Activated T-cell treated with anti-CD3 and anti-CD28 coated beads, Interleukin-2, amount 50 U/mL, for 24 hours (primary cell): ENCODE results near the gene MMP15.
"Not testable (repeated sequence)": the region's sequence is repeated elsewhere in the genome, so short reads cannot be mapped to it uniquely, and the experiment has no call there.

Experiments used
- DNase-seq: peaks from one replicate; pipeline ENCODE4 v3.0.0-alpha.2; 2020
- H3K27ac Mint-ChIP-seq: 2 replicates; pipeline ENCODE4 v1.8.0; 2020; ENCODE audit warnings: mild to moderate bottlenecking, mixed read lengths
- H3K27me3 Mint-ChIP-seq: 2 replicates; pipeline ENCODE4 v1.8.0; 2020; ENCODE audit warnings: mixed read lengths
- H3K36me3 Mint-ChIP-seq: 2 replicates; pipeline ENCODE4 v1.8.0; 2020; ENCODE audit warnings: low read depth, mixed read lengths
- H3K4me1 Mint-ChIP-seq: 2 replicates; pipeline ENCODE4 v1.8.0; 2020; ENCODE audit warnings: low read depth, mixed read lengths
- H3K4me3 Mint-ChIP-seq: 2 replicates; pipeline ENCODE4 v1.8.0; 2020; ENCODE audit warnings: mild to moderate bottlenecking, moderate library complexity, mixed read lengths
- H3K9me3 Mint-ChIP-seq: 2 replicates; pipeline ENCODE4 v1.8.0; 2020; ENCODE audit warnings: mixed read lengths

Gene MMP15

DNA sequence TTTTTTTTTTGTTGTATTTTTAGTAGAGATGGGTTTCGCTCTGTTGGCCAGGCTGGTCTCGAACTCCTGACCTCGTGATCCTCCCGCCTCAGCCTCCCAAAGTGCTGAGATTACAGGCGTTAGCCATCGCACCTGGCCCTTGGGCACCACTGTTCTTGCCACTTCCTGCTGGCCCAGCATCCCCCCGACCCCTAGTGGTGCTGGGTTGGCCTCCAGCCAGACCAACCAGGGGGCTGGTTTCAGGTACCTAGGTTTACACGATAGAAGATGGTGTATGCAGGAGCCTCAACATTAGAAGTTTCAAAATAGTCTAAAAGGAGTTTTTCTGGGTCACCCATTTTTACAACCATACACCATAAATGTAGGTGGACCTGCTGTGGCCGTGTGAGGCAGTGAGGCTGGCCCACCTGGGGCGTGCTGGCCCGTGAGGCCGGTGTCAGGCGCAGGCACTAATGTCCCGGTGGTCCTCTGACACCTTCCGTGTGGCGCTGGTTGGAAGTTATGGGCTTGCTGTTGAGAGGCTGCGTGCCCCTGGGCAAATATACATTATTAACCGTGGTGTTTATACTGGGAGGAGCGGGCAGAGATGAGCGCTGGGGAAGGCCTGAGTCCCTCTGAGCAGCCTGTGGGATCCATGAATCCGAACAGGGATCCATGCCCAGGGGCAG lies 60.2 kb downstream of the MMP15 start:
- Mint-ChIP-seq H3K4me1 (no peaks in the 10 kb centered on the region), H3K27me3 (no peaks in the 10 kb centered on the region), H3K36me3 (no peaks in the 10 kb centered on the region), H3K27ac (no peak overlapping the region), H3K4me3 (no peak overlapping the region), H3K9me3 (no peaks in the 10 kb centered on the region)
- DNase-seq: no peak

- Mint-ChIP-seq H3K27ac (no peak overlapping the region), H3K4me1 (no peaks in the 10 kb centered on the region), H3K4me3 (no peak overlapping the region), H3K36me3 (no peaks in the 10 kb centered on the region), H3K27me3 (no peaks in the 10 kb centered on the region), H3K9me3 (no peaks in the 10 kb centered on the region)
- DNase-seq: no peak
Measured at GRCh38 chr16:58086381-58087208, 61.0 kb downstream of the MMP15 start.

DNA sequence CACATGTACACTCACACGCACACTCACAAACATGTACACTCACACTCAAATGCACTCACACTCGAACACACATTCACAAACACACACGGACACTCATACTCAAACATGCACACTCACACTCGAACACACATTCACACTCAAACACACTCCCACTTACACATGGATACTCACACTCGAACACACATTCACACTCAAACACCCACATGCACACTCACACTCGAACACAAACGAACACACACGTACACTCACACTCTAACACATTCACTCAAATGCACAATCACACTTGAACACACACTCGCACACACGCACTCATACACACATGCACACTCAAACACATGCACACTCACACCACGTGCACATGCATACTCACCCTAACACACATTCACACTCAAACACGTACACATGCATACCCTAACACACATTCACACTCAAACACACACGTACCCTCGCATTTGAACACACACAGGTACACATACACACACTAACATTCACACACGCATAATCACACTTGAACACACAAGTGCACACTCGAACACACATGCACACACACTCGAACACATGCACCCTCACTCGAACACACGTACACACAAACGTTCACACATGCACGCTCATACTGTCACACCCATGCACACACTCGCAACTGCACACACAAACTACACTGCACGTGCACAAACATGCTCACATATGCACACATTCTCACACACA lies 61.8 kb downstream of the MMP15 start:
- no peaks in the 10 kb centered on the region for H3K27me3 Mint-ChIP-seq
- no peaks in the 10 kb centered on the region for H3K9me3 Mint-ChIP-seq
- no peaks in the 10 kb centered on the region for H3K36me3 Mint-ChIP-seq
- no peak overlapping the region for H3K4me3 Mint-ChIP-seq
- H3K27ac Mint-ChIP-seq: no peak overlapping the region
- no peaks in the 10 kb centered on the region for H3K4me1 Mint-ChIP-seq
- no peak for DNase-seq

DNA sequence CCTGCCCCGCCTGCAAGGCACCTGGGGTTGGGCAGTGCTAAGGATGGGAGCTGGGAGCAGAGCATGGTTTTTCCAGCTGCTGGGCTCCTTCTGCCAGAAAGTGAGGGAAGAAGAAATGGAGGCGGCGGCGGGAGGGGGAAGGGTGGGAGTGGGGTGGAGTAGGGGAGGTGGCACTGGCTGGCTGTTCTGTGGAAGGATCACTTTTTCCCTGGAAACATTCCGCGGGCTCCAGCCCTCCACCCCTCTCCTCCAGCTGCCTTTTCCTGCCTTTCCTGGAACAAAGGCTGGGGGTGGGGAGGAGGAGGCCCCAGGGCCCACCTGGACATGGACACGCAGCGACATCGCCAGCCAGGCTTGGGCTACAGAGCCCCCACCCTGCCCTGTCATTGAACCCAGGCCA lies 62.5 kb downstream of the MMP15 start:
- H3K27me3 Mint-ChIP-seq: no peaks in the 10 kb centered on the region
- DNase-seq: no peak
- H3K9me3 Mint-ChIP-seq: no peaks in the 10 kb centered on the region
- H3K27ac Mint-ChIP-seq: no peak overlapping the region
- H3K36me3 Mint-ChIP-seq: no peaks in the 10 kb centered on the region
- no peaks in the 10 kb centered on the region for H3K4me1 Mint-ChIP-seq
- H3K4me3 Mint-ChIP-seq: no peak overlapping the region

- H3K27ac Mint-ChIP-seq, H3K27me3 Mint-ChIP-seq, H3K9me3 Mint-ChIP-seq, H3K36me3 Mint-ChIP-seq, H3K4me3 Mint-ChIP-seq, DNase-seq, H3K4me1 Mint-ChIP-seq: not testable (repeated sequence)
Measured at GRCh38 chr16:58090396-58090795, 64.8 kb downstream of the MMP15 start.

DNA sequence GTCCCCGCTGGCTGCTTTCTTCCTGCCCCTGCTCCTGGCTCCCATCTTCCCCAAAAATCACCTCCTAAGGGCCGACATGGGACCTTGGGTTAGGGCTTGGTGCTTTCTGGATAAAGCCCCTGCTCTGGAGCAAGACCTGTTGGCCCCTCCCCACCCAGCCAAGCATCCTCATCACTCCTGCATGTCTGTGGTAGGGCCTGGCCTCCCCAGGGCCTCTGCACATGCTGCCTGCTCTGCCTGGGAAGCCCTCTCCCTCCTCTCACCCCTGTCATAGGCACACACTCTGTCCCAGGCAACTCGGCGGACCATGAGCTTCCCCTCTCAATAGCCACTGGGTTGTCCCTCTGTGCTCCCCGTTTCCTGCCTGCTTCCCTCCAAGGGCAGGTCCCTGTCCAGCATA lies 68.5 kb downstream of the MMP15 start:
- Mint-ChIP-seq H3K4me3 (no peak overlapping the region), H3K36me3 (no peaks in the 10 kb centered on the region), H3K27me3 (no peaks in the 10 kb centered on the region), H3K9me3 (no peaks in the 10 kb centered on the region), H3K4me1 (no peaks in the 10 kb centered on the region), H3K27ac (no peak overlapping the region)
- no peak for DNase-seq

GRCh38 chr16:58094791-58095574 lies 69.4 kb downstream of the MMP15 start:
- Mint-ChIP-seq H3K36me3 (no peaks in the 10 kb centered on the region), H3K27me3 (no peaks in the 10 kb centered on the region), H3K4me3 (no peak overlapping the region), H3K9me3 (no peaks in the 10 kb centered on the region), H3K27ac (no peak overlapping the region), H3K4me1 (no peaks in the 10 kb centered on the region)
- no peak for DNase-seq

DNA sequence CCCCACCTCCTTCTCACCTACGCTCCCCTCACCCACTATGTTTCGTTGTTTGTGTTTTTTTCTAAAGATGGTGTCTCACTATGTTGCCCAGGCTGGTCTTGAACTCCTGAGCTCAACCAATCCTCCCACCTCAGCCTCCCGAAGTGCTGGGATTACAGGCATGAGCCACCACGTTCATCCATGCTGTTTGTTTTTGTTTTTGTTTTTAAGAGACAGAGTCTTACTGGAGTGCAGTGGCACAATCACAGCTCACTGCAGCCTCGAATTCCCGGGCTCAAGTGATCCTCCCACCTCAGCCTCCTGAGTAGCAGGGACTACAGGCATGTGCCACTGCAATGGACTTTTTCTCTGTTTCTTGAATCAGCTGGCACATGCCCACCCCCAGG lies 70.0 kb downstream of the MMP15 start:
- H3K4me3 Mint-ChIP-seq, H3K9me3 Mint-ChIP-seq, H3K36me3 Mint-ChIP-seq, H3K27me3 Mint-ChIP-seq, DNase-seq, H3K4me1 Mint-ChIP-seq, H3K27ac Mint-ChIP-seq: not testable (repeated sequence)

DNA sequence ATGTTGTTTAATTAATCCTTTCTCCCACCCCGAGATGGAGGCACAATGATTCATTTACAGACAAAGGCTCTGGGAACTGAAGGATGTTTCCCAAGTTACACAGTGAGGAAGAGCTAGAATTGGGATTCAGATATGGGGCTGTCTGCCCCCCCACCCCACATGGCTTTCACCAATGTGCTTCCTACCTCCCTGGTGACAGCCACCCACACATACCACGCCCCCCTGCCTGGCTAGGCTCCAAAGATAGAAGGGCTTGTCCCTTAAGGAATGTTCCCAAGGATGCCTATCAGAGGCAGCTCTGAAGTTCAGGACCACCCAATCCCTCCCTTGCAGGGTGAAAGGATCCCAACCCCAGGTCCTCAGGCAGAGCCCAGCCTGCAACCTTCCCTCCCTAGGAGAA lies 70.7 kb downstream of the MMP15 start:
- Mint-ChIP-seq H3K9me3 (no peaks in the 10 kb centered on the region), H3K27ac (no peak overlapping the region), H3K27me3 (no peaks in the 10 kb centered on the region), H3K4me3 (no peak overlapping the region), H3K4me1 (no peaks in the 10 kb centered on the region), H3K36me3 (no peaks in the 10 kb centered on the region)
- DNase-seq: no peak
